NCI-H2227 (cell line): ENCODE results near the gene GPRIN2.

Source experiments
- DNase-seq: peaks from one replicate; lab custom pipeline; 2025; ENCODE audit not compliant: unreplicated experiment; lab: John Stamatoyannopoulos, UW

Gene GPRIN2

DNA sequence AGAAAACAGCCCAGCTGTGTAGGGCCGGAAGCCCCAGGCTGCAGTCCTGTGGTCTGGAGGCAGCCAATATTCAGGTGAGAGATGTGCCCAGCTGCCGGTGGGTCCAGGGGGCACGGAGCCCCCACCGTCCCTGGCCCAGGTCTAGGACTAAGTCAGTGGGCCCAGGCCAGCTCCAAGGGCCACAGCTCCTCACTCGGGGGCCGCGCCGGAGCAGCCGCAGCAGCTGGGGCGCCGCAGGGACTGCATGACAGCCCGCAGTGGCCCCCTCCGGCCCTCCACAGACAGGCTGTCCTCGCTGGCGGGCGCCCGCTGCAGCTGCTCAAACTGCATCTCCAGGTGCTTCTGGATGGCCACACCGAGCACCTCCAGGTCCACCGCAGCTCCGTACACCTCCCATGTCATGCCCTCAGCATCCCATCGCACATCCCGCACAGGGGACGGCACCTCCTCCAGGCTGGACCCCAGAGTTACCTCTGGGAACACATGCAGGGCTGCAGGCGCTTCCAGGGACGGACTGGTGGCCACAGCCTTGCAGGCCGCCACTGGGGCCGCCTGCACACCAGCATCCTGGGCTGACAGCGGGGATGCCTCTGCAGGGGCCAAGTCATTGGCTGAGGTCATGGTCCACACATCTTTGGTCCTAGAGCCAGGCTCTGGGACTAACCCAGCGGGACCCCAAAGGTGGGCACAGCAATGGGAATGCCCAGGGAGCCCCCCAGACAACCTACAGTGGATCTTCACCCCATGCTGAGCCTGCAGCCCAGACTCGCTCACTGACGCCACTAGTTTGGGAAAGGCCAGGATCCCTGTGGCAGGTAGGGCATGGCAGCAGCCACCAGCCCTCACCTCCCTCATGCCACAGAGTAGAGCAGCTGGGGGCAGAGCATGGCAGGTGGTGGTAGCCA, 7.0 kb downstream of the GPRIN2 start:
- no peak for DNase-seq

DNA sequence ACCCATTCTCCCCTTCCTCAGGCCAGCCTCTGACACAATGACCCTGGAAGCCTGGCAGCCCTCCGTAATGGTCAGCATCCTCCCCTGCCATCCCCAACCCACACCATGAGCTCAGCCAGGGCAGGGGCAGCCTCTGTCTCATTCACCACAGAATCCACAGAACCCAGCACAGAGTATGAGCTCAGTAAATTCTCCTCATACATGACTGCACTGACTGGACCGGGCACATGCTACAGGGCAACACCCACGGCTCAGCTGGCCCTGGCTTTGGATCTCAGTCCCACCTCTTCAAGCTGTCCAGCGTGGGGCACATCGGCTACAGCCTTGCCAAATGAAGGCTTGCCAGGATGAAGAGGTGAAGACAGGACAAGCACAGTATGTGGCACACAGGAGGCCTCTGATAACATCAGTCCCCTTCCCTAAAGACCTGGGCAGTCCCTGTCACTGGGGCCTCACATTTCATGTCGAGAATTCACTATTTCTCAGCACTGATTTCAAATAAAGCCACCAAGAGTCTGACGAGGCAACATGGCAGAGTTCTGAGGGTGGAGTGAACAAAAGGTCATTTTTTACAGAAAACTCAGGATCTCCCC, 7.9 kb downstream of the GPRIN2 start:
- DNase-seq: no peak

- DNase-seq: no peak
Measured at GRCh38 chr10:46547541-46548497, 8.6 kb downstream of the GPRIN2 start.

DNA sequence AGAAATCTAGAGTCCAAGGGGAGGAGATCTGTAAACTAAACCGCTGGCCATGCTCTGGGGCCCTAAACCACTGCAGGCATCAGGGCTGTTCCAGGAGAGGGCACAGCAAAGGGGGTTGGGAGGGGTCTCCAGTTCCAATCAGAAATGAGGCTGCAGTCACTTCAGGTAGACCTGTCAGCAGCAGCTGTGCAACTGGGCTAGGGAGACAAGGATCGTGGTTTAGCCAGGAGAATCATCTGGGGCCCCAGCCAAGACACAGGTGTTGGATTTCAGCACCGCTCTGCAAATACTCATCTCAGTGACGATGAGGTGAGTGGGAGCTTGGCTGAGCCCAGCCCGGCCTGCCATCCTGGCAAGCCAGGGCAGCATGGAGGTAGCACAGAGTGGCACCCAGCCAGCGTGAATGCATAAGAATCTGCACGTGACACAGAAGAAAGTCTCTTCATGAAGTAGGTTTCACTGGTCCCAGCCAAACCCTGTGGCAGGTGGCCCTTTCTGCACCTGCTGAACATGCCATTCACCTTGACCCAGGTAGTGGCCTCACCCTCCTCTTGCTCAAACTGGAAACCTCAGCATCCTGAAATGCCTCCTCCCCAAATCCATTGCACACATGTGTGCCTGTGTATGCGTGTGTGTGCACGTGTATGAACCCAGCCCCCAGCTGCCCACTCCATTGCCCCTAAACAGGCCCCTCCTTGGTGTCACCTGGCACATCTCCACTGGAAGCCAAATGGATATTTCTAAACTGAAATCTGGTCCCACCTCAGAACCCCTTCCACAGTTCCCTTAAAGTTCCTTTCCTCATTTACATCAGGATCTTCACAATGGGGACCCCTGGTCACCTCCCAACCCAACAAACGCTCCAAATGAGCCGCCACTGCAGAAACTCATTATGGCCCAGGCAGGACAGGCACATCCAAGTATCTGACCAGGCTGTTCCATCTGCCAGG, 9.6 kb downstream of the GPRIN2 start:
- no peak for DNase-seq

GRCh38 chr10:46545861-46546590, 10.4 kb downstream of the GPRIN2 start:
- DNase-seq: no peak

DNA sequence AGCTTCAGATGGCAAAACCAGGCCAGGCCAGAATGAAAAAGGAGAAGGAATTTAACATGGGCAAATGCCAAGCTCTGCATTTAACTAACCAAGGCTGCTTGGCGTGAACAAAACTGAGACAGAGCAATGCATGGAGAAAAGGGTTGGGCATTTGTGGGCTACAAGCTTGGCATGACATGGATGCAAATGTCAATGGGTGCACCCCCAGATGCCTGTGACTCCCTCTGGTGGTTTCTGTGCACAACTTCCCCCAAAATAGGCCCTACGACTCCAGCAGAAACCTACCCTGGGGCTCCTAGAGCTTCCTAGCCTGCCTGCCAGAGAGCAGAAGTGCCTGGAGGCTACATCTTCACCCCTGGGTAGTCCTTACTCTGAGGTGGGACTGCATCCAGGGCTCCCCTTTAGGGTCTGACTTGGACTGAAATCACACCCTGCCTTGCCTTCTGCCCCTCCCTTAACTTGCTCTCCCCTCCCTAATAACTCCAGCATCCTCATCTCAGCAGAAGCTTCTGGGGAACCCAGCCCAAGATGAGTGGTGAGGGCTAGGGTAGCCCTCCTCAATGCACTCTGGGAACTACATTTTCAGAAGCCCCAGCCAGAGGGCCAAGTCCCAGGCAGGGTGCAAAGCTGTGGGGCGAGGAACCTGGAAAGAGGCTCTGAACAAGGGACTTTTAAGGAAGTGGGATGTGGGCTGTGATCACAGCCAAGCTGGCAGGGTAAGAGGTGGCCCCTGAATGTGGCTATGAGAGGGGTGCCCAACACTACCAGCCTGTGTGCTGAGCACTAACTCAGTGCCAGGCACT, 11.3 kb downstream of the GPRIN2 start:
- DNase-seq: no peak

GRCh38 chr10:46543466-46544377, 12.7 kb downstream of the GPRIN2 start:
- DNase-seq: no peak

GRCh38 chr10:46542567-46543465, 13.6 kb downstream of the GPRIN2 start:
- no peak for DNase-seq

DNA sequence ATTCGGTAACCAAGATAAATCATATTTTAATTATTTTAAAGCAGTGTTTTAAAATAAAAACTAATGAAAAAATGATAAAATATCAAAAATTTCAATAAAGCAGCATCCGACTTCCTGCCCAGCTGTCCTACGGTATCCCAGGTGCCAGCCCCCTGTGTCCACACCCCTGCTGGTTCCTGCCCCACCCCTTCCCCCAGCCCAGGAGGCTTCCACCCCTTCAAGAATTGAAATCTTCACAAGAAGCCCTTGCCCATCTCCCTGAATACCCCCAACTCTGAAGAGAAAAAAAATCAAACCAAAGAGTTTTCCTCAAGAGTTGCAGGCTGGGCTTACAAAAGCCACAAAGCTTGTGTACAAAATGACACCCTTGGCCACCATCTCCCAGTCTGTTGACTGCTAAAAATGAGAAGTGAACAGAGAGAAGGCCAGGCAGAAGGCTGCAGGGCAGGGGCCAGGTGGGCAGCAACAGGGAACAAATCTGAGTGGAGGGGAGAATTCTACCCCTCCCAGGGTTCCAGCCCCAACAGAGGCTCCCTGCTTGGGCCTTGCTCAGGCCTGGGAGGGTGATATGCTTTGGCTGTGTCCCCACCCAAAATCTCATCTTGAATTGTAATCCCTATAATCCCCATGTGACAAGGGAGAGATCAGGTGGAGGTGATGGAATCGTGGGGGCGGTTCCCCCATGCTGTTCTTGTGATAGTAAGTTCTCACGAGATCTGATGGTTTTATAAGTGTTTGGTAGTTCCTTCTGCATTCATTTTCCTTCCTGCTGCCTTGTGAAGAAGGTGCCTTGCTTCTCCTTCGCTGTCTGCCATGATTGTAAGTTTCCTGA, 14.5 kb downstream of the GPRIN2 start:
- DNase-seq: no peak

GRCh38 chr10:46541017-46541661, 15.3 kb downstream of the GPRIN2 start:
- DNase-seq: peak; percentile 68

DNA sequence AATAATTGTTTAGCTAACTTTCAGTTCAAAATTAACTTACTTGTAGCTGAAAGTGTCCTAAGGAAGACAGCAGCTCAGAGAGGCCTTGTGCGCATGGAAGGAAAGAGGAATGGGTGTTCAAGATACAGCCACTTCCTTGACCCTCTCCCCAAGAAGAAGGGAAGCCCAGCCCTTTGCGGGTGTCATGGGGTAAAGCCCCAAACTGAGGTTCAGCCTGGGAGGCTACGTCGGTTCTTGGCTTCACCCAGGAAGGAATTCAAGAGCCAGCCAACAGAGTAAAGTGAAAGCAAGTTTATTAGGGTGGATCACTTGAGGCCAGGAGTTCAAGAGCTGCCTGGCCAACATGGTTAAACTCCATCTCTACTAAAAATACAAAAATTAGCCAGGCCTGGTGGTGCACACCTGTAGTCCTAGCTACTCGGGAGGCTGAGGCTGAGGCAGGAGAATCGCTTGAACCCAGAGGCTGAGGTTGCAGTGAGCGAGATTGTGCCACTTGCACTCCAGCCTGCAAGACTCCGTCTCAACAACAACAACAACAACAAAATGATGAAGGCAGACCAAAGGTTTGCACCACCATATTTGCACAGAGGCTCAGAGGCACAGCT, 15.9 kb downstream of the GPRIN2 start:
- no peak for DNase-seq

GRCh38 chr10:46539596-46540411, 16.7 kb downstream of the GPRIN2 start:
- DNase-seq: no peak

DNA sequence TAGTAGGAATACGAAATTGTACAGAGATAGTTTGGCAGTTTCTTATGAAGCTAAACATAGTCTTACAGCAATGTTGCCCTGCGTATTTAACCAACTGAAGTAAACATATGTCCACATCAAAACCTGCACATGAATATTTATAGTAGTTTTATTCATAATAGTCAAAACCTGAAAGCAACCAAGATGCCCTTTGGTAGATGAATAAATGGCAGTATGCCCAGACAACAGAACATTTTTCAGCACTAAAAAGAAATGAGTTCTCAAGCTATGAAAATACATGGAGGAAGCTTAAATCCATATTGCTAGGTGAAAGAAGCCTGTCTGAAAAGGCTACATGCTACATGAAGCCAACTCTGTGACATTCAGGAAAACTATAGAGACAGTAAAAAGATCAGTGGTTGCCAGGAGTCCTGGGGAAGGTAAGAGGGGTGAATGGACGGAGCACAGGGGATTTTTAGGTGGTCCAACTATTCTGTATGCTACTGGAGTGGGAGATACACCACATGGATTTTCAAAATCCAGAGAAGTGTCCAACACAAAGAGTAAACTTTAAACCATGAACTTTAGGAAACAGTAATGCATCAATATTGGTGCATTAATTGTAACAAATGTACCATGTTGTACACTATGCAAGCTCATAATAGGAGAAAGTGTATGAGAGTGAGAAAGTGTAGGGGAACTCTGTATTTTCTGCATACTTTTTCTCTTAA, 17.6 kb downstream of the GPRIN2 start:
- no peak for DNase-seq
